Nephron (organoid): Measurements from ENCODE around the gene CEP57L1.
A peak's percentile ranks its signal among the peaks of the same experiment; 100 is the strongest.
"Not testable (repeated sequence)": the region's sequence is repeated elsewhere in the genome, so short reads cannot be mapped to it uniquely, and the experiment has no call there.

Source experiments
- H3K27ac Mint-ChIP-seq, 3 experiments: 2 replicates each; pipeline ENCODE4 v1.8.0; 2020; ENCODE audit warnings: mixed read lengths in 3 of 3, mild to moderate bottlenecking in 2 of 3, moderate library complexity in 1 of 3
- H3K27me3 Mint-ChIP-seq: 2 replicates; pipeline ENCODE4 v1.8.0; 2021; ENCODE audit warnings: low read depth, mild to moderate bottlenecking, moderate library complexity, mixed read lengths
- H3K36me3 Mint-ChIP-seq: 2 replicates; pipeline ENCODE4 v1.8.0; 2020; ENCODE audit warnings: low read depth, mixed read lengths
- H3K4me1 Mint-ChIP-seq: 2 replicates; pipeline ENCODE4 v1.8.0; 2020; ENCODE audit warnings: mixed read lengths
- H3K4me3 Mint-ChIP-seq, 3 experiments: 2 replicates each; pipeline ENCODE4 v1.8.0; 2020; ENCODE audit warnings: mild to moderate bottlenecking in 3 of 3, mixed read lengths in 3 of 3, moderate library complexity in 2 of 3
- H3K9me3 Mint-ChIP-seq: 2 replicates; pipeline ENCODE4 v1.8.0; 2020; ENCODE audit warnings: mixed read lengths
- TF ChIP-seq, protein P1 (sequence below), 3 experiments: fragments of 200-600 bp; sonication (generic); IDR thresholded peaks; one replicate each; pipeline ENCODE4 v1.5.0; 2021; ENCODE audit warnings: antibody characterized with exemption in 3 of 3; ENCODE audit not compliant: unreplicated experiment in 3 of 3

The CEP57L1 gene

DNA sequence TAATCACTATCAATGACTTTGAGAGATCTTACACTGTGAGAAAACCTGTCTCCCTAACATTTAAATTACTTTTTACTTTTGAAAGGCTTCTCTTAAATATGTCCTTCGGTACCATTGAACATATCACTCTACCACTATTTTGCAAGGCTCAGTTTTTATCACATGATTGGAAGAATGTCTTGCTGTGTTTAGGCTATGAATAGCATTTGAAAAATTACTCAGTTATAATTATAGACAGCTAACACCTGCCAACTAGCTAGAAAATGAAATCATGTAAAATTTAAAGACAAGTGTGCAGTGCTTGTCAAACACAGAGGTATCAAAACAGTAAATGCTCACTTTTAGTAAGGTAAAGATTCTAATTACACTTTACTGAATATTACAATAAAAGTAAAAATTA lies 11.7 kb upstream of the CEP57L1 start:
- TF ChIP-seq, protein P1, sequence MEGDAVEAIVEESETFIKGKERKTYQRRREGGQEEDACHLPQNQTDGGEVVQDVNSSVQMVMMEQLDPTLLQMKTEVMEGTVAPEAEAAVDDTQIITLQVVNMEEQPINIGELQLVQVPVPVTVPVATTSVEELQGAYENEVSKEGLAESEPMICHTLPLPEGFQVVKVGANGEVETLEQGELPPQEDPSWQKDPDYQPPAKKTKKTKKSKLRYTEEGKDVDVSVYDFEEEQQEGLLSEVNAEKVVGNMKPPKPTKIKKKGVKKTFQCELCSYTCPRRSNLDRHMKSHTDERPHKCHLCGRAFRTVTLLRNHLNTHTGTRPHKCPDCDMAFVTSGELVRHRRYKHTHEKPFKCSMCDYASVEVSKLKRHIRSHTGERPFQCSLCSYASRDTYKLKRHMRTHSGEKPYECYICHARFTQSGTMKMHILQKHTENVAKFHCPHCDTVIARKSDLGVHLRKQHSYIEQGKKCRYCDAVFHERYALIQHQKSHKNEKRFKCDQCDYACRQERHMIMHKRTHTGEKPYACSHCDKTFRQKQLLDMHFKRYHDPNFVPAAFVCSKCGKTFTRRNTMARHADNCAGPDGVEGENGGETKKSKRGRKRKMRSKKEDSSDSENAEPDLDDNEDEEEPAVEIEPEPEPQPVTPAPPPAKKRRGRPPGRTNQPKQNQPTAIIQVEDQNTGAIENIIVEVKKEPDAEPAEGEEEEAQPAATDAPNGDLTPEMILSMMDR (IDR thresholded peaks at IDR 0.05; ENCODE audit: unreplicated experiment in 3 of 3), result no peak
- no peaks in the 10 kb centered on the region for H3K36me3 Mint-ChIP-seq
- no peaks in the 10 kb centered on the region for H3K9me3 Mint-ChIP-seq
- no peak overlapping the region for H3K27ac Mint-ChIP-seq
- H3K4me1 Mint-ChIP-seq, result peaks cover 30% of the 10 kb centered on the region
- no peaks in the 10 kb centered on the region for H3K27me3 Mint-ChIP-seq
- H3K4me3 Mint-ChIP-seq, result no peak overlapping the region

DNA sequence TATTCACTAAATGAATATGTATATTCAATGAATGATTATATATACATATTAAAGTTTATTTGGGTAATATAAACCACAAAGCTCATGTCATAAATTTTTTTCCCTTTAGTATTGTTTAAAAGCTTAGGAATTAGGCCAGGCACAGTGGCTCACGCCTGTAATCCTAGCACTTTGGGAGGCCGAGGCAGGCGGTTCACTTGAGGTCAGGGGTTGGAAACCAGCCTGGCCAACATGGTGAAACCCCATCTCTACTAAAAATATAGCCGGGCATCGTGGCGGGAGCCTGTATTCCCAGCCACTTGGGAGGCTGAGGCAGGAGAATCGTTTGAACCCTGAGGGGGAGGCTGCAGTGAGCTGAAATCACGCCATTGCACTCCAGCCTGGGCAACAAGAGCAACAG lies 11.2 kb upstream of the CEP57L1 start:
- H3K4me3 Mint-ChIP-seq, H3K9me3 Mint-ChIP-seq, H3K27ac Mint-ChIP-seq, H3K36me3 Mint-ChIP-seq, H3K27me3 Mint-ChIP-seq: not testable (repeated sequence)
- peaks cover 35% of the 10 kb centered on the region for H3K4me1 Mint-ChIP-seq

DNA sequence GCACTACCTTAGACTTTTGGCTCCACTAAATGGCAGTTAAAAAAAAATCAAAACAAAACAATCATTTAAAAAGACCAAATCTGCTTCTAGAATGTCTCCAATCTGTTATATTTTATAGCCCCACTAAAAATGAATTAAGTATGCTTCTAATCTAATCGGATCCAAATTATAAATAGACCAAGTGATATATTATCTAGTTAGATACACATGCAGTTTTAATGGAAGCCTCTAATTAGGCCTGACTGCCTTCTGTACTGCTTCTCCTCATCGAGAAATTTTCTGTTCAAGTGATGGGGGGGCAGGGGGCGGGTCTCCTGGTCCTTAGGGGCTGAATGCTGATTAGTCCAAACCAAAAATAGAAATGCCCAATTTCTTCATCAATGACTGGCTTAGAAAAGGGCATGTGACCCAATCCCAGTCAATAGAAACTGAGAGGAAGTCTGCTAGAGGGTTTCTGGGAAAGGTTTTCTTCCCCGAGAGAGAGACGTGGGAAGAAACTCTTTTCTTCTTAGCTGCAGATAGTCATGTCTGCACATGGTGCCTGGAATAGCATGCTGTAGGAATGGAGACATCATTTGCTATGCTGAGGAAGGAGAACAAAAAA lies 7.5 kb upstream of the CEP57L1 start:
- Mint-ChIP-seq H3K27ac (peak overlapping the region in 2 of 3 experiments; percentile 11 to 19), H3K4me3 (no peak overlapping the region), H3K27me3 (no peaks in the 10 kb centered on the region), H3K36me3 (peaks cover 4% of the 10 kb centered on the region), H3K9me3 (no peaks in the 10 kb centered on the region), H3K4me1 (peaks cover 52% of the 10 kb centered on the region)
- TF ChIP-seq, protein P1 (IDR thresholded peaks at IDR 0.05; ENCODE audit: unreplicated experiment in 3 of 3), result no peak

DNA sequence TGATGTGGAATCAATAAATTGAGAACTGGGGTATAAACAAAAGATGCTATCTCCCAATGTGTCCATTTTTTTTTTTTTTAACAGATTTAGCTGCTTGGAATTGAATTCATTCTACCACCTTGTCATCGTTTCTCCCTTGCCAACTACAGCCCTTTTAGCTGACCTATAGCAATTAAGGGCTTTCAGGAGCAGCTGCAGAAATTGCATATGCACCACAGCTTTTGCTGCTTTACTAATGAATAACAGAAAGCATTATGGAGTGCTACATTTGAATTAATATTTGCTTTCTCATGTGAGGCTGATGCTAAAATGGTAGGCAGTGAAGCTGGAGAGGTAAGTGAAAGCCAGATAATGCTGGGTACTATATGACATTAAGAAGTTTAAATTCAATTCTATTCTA lies 6.3 kb upstream of the CEP57L1 start:
- H3K27ac Mint-ChIP-seq, result no peak overlapping the region
- peak overlapping the region in 1 of 3 experiments; percentile 44 for H3K4me3 Mint-ChIP-seq
- TF ChIP-seq, protein P1 (IDR thresholded peaks at IDR 0.05; ENCODE audit: unreplicated experiment in 3 of 3), result no peak
- no peaks in the 10 kb centered on the region for H3K27me3 Mint-ChIP-seq
- H3K4me1 Mint-ChIP-seq, result peaks cover 54% of the 10 kb centered on the region
- peaks cover 4% of the 10 kb centered on the region for H3K36me3 Mint-ChIP-seq
- H3K9me3 Mint-ChIP-seq, result no peaks in the 10 kb centered on the region

DNA sequence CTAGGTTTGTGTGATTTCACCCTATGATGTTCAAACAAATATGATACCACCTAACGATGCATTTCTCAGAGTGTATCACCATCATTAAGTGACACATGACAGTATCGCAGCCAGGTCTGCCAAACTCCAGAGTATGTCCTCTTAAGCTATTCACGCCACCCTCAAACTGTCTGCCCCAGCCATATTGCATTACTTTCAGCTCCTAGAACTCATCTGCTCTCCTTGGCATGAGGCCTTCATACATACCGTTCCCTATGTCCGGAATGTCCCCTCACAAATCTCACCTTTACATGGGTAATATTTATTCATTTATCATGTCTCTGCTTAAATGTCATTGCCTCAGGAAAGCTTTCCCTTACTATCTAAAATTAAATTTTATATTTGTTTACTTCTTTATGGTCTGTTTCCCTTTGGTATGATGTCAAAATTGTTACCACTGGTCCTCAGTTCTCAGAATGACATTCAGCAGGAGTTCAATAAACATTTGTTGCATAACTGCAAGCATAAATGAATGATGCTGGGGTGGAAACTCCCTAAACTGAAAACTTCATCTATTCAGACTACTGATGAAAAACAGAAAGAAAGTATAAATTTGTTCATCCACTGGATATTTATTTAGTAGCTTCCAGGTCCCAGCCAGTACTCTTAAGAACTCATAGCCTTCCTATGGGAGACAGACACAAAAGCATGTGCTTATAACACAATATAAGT lies 3.8 kb upstream of the CEP57L1 start:
- H3K27ac Mint-ChIP-seq, result peak overlapping the region in 1 of 3 experiments; percentile 24
- TF ChIP-seq, protein P1 (IDR thresholded peaks at IDR 0.05; ENCODE audit: unreplicated experiment in 3 of 3), result no peak
- no peaks in the 10 kb centered on the region for H3K9me3 Mint-ChIP-seq

DNA sequence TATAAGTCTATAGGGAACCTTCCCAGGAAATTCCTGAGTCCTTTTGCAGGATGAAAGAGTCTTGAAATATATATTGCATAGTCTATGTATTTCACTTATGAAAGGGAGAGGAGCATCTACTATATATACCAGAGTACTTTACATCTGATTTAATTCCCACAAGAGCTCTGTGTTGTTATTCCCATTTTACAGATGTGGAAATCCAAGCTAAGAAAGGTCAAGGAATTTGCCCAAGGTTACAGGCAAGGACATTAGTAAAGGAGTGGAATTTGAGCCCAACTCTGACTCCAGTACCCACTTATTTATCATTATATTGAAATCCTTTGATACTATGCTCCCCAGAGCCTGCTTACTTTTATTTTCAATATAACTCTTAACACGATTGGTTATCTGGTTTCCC lies 3.2 kb upstream of the CEP57L1 start:
- peak overlapping the region in 1 of 3 experiments; percentile 24 for H3K27ac Mint-ChIP-seq
- peaks cover 4% of the 10 kb centered on the region for H3K36me3 Mint-ChIP-seq
- H3K9me3 Mint-ChIP-seq, result no peaks in the 10 kb centered on the region
- peaks cover 69% of the 10 kb centered on the region for H3K4me1 Mint-ChIP-seq
- peak overlapping the region; percentile 74 to 100 (median 81) for H3K4me3 Mint-ChIP-seq
- H3K27me3 Mint-ChIP-seq, result no peaks in the 10 kb centered on the region
- TF ChIP-seq, protein P1 (IDR thresholded peaks at IDR 0.05; ENCODE audit: unreplicated experiment in 3 of 3), result no peak

More for the DNA sequence above, 3.8 kb upstream of the CEP57L1 start:
- H3K36me3 Mint-ChIP-seq, result peaks cover 4% of the 10 kb centered on the region
- H3K4me1 Mint-ChIP-seq, result peaks cover 66% of the 10 kb centered on the region
- peak overlapping the region; percentile 74 to 100 (median 81) for H3K4me3 Mint-ChIP-seq
- no peaks in the 10 kb centered on the region for H3K27me3 Mint-ChIP-seq
